ENCODE results near the gene ATG10.
"Not testable (repeated sequence)": the region's sequence is repeated elsewhere in the genome, so short reads cannot be mapped to it uniquely, and the experiment has no call there.

ATG10 gene

GRCh38 chr5:81983148-81983547 is 11.3 kb downstream of the ATG10 start:
- DNase-seq = not testable (repeated sequence)

- not testable (repeated sequence) for DNase-seq
Measured at GRCh38 chr5:81983563-81983962, 11.7 kb downstream of the ATG10 start.

DNA sequence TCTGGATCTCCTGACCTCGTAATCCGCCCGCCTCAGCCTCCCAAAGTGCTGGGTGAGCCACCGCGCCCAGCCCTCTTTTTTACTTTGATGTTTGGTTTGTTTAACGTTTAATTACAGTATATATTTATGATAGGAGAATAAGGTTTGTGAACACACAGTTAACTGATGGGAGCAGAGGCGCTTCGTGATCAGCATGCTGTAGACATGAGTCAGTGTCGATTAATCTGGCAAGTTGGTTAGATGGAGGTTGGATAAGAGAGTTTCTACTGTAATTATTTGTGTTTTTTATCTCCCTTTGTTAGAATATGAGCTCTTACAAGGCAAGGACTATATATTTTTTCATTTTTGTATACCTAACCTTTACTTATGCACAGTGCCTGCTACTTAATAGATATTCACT is 14.3 kb downstream of the ATG10 start:
- DNase-seq = no peak

- DNase-seq = no peak
Measured at GRCh38 chr5:81989204-81989603, 17.4 kb downstream of the ATG10 start.

DNA sequence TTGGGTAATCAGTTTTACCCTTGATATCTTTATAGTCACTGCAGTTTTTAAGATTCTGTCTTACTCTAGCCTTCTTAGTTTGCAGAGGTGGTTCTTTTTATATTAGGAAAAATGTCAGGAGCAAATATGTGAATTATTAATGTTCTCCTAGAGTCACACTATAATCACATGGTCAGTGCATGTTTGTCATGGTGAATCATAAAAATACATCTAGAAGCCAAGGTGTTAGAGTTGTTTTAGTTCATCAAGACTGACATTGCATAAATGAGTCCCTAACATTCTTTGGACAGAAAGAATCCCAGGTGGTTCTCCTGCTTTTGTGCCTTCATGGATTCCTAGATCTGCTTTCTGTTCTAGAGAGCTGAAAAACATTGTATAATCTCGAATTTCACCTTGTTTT is 22.9 kb downstream of the ATG10 start:
- DNase-seq = no peak

GRCh38 chr5:81995407-81995806 is 23.6 kb downstream of the ATG10 start:
- no peak for DNase-seq

DNA sequence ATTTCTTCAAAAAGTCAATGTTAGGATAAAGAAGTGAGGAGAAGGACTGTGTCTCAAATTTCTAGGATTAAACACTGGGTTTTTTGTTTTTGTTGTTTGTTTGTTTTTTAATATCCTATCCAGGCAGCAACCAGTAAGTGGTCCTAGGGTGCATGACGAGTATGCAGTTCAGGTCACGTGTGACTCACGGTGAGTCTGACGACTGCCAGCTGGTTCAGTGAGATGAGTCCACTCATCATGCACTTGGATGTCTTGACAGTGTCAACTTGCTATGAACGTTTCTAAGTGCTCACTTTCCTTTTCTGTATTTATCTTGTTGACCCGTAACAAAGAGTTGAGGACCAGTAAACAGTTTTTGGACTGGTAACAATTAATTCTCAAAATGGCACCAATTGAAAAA is 32.7 kb downstream of the ATG10 start:
- peak; percentile 18 for DNase-seq

- DNase-seq = not testable (repeated sequence)
Measured at GRCh38 chr5:82009869-82010268, 38.0 kb downstream of the ATG10 start.

- DNase-seq = no peak
Measured at GRCh38 chr5:82010696-82011095, 38.9 kb downstream of the ATG10 start.

GRCh38 chr5:82011761-82012160 is 39.9 kb downstream of the ATG10 start:
- DNase-seq = peak; percentile 50

GRCh38 chr5:82014644-82015043 is 42.8 kb downstream of the ATG10 start:
- not testable (repeated sequence) for DNase-seq

- no peak for DNase-seq
Measured at GRCh38 chr5:82018462-82018861, 46.6 kb downstream of the ATG10 start.

DNA sequence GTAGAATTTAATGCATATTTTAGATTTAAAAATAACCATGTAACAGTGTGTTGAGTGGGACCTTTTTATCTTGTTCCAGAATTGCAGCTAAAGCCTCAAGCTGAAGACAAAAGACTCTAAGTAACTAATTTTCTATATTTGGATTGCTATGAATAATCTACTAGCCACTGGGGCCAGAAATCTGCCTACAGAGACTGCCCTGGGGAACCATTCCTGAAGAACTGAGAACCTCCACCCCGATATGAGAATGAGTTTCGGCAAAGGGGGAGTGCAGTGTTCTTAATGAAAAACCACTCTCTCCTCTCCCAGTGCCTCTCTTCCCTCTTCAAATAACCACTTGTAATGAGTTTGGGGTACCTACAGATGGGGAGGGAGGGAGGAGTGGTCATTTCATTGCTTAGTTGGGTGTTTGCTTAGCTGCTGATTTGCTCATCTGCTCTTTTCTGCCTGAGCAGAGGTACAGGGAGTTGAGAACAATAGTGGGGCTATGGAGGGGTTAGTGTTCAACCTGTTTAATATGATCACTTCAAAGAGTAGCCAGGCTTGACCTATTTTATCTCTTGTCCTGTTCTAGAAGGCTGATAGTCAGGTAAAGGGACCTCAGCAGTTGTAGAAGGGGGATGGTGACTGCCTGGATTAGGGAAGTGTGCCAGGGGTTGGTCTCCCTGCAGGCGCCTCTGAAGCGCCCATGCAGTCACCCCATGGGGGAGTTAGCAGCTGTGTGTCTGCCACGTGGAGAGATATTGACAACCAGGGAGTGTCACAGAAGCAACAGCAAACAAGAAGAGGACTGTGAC is 47.7 kb downstream of the ATG10 start:
- DNase-seq = no peak

- no peak for DNase-seq
Measured at GRCh38 chr5:82022499-82022898, 50.7 kb downstream of the ATG10 start.

DNA sequence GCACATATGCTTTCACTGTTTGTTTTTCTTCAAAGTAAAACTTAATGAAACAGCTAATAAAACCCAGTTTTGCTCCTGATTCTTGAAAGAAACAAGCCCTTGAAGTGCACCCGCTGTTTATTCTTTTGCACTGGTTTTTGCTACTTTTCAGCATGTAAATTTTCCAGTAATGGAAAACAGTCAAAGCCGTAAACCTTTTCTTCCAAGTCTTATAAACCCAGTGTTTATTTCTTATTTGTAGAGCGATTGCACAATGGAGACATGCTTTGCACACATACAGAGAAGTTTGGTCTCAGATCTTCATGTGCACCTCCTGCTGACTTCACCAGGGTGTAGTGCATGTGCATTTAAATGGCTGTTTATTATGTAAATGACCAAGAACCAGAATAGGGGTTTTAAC is 51.8 kb downstream of the ATG10 start:
- no peak for DNase-seq

DNA sequence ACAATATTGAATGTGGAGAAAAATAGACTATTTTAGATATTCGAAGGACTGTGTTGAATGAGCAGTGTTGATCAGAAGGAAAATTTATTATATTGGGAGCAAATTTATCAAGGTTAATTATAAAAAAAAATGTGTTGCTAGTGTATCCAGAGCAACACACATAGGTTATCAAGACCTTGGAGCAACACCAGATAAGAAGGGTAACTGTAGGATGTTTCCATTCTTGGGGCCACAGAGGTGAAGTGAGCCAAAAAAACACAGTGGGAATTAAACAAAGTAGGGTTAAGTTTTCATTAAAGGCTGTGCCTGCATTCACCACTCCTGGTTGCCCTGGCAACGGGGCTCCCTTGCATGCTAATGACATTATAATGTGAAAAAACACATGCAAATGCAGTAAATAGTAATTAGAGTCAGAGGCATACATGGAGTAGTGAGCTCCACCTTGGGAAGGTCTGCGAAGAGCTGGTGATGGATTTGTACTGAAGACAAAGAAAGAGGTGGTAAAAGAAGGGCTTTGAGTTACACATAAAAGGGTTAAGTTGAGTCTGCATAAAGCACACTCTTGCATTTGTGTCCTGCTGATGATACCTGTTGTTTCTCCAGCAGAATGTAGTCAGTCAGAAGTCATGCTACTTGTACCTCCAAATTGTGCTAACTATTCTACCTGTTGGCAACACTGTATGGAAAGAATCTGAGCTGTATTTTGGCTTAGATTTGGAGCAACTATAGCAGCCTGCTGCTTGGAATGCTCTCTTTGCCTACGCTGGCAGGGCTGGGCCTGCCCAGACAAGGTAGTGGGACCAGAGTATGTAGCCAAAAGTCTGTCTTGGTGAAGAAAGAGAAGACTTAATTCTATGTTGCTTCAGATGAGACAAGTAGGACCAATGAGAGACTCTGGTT is 59.6 kb downstream of the ATG10 start:
- DNase-seq = no peak

DNA sequence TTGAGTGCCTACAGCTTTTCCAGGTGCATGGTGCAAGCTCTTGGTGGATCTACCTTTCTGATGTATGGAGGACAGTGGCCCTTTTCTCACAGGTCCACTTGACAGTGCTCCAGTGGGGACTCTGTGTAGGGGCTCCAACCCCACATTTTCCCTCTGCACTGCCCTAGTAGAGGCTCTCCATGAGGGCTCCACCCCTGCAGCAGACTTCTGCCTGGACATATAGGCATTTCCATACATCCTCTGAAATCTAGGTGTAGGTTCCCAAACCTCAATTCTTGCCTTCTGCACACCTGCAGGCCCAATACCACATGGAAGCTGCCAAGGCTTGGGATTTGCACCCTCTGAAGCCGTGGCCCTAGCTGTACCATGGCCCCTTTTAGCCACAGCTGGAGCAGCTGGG is 71.1 kb downstream of the ATG10 start:
- not testable (repeated sequence) for DNase-seq

GRCh38 chr5:82044010-82044409 is 72.2 kb downstream of the ATG10 start:
- DNase-seq = no peak

GRCh38 chr5:82045554-82046275 is 73.9 kb downstream of the ATG10 start:
- DNase-seq = peak; percentile 79

DNA sequence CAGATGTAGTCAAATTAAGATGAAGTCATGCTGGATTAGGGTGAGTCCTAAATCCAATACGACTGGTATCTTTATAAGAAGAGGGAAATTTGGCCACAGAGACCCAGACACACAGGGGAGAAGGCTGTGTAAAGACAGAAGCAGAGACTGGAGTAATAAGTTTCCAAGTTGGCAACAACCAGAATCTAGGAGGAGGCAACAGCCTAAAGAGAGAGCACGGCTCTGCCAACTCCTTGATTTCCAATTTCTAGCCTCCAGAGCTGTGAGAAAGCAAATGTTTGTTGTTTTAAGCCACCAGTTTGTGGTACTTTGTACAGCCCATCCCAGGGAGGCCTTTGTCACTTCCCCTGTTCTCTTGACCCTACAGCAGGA is 74.4 kb downstream of the ATG10 start:
- DNase-seq = peak; percentile 18

DNA sequence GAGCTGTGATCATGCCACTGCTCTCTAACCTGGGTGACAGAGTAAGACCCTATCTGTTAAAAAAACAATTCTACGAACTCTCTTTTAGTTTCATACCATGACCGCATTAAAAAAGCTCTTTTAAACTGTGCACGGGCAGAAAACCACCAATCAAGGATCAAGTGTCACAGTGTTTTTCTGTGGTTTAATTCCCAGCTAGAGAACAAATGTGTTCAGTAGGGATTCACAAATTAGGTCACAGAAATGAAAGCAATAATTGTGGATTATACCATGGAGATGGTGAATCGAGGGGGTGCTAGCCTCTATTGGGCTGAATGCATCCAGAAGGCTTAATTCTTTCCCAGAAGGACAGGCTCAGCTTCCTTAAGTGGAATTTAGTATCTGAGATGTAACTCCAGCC is 79.1 kb downstream of the ATG10 start:
- DNase-seq = no peak

GRCh38 chr5:82054004-82054710 is 82.3 kb downstream of the ATG10 start:
- no peak for DNase-seq

Data from fibroblast of skin of back (primary cell).